ENCODE measurements around the gene LRRC55.

The LRRC55 gene

GRCh38 chr11:57192316-57192715 lies 10.6 kb downstream of the LRRC55 start:
- TF ChIP-seq CTCF (IDR thresholded peaks at IDR 0.05), result no peak

GRCh38 chr11:57196596-57196995 lies 14.8 kb downstream of the LRRC55 start:
- no peak for TF ChIP-seq CTCF (IDR thresholded peaks at IDR 0.05)

GRCh38 chr11:57197762-57198161 lies 16.0 kb downstream of the LRRC55 start:
- no peak for TF ChIP-seq CTCF (IDR thresholded peaks at IDR 0.05)

GRCh38 chr11:57199330-57199729 lies 17.6 kb downstream of the LRRC55 start:
- no peak for TF ChIP-seq CTCF (IDR thresholded peaks at IDR 0.05)

- TF ChIP-seq CTCF (IDR thresholded peaks at IDR 0.05), result no peak
Observed at GRCh38 chr11:57200917-57201316, 19.2 kb downstream of the LRRC55 start.

GRCh38 chr11:57202281-57202680 lies 20.5 kb downstream of the LRRC55 start:
- no peak for TF ChIP-seq CTCF (IDR thresholded peaks at IDR 0.05)

GRCh38 chr11:57203359-57203758 lies 21.6 kb downstream of the LRRC55 start:
- no peak for TF ChIP-seq CTCF (IDR thresholded peaks at IDR 0.05)

- TF ChIP-seq CTCF (IDR thresholded peaks at IDR 0.05), result no peak
Observed at GRCh38 chr11:57203882-57204480, 22.2 kb downstream of the LRRC55 start.
